Measurements from ENCODE around the gene AVPR1A.

AVPR1A gene

DNA sequence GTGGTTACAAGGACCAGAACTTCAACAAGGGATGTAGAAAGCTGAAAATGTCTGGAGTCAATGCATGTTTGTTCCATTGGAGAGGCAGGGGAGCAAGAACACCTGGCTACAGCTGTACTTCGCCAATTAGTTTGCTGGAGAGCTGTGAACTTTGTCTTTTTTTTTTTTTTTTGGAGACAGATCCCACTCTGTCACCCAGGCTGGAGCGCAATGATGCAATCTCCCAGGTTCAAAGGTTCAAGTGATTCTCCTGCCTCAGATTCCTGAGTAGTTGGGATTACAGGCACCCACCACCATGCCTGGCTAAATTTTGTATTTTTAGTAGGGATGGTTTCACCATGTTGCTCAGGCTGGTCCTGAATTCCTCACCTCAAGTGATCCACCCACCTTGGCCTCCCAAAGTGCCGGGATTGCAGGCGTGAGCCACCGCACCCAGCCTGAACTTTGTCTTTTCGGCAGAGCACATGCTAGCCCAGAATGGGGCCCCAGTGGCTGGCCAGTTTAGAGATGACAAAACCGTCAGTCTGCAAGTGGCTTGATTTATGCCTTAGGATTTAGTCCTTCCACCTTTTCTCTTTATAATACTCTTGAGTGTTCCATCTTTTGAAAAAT, 55.5 kb downstream of the AVPR1A start:
- DNase-seq (ENCODE audit: low read depth in 2 of 2): no peak

DNA sequence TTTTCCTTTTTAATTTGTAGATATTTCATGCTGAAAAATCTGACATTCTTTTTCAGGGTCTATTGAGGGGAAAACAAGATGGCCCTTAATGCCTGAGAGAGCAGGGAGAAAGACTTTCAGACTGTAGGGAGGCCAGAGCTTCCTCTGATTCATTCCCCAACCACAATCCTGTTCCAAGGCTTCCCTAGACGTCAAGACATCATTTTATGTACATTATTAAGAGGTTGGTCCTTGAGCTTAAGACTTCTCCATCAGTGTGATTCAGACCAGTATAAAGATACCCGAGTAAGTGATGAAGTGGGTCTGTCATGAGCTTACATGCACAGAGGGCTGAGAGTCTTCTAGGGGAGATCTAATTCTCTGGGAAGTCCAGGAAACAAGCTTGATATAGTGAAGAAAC, 57.3 kb downstream of the AVPR1A start:
- no peak for DNase-seq (ENCODE audit: low read depth in 2 of 2)

DNA sequence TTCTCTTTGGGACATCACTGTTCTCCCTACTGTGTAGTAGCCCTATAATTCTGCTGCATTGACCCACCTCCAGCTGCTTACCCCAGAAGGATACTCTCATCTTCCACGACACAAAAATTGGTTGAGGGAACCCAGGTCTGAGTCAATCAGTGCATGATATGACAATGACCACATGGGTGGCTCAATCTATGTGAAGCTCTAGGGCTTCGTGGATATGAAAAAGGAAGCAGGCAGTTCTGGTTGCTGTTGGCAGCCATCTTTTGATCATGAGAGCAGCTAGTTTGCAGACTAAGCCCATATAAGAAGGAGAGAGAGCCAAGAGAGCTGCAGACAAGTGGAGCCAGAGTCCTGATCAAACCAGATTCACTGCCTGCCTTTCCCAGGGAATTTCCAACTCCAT, 57.9 kb downstream of the AVPR1A start:
- no peak for DNase-seq (ENCODE audit: low read depth in 2 of 2)
